Neural progenitor cell (in vitro differentiated cells): ENCODE results near the gene TM9SF4. TPM values are rescaled to one million over a fixed set of nuclear protein-coding genes. Genes with fewer than 3 reads are reported as not detected.
A peak's percentile ranks its signal among the peaks of the same experiment; 100 is the strongest.

Experiments
- DNase-seq: peaks from one replicate; pipeline ENCODE4 v3.0.0-alpha.2; 2016; ENCODE audit warnings: low spot score
- H2AFZ ChIP-seq: fragments of 200-600 bp; sonication (generic); replicated peaks from 2 replicates; pipeline ENCODE4 v1.6.1; 2016; ENCODE audit warnings: antibody characterized with exemption
- H3F3A ChIP-seq: fragments of 200-600 bp; sonication (generic); 2 replicates; pipeline ENCODE4 v1.6.1; 2016; ENCODE audit warnings: antibody characterized with exemption, low read depth
- H3K27ac ChIP-seq: fragments of 200-600 bp; sonication (generic); 2 replicates; pipeline ENCODE4 v1.5.1; 2016; ENCODE audit warnings: mild to moderate bottlenecking
- H3K27me3 ChIP-seq: fragments of 200-600 bp; sonication (generic); 2 replicates; pipeline ENCODE4 v1.6.1; 2016; ENCODE audit warnings: mild to moderate bottlenecking, moderate library complexity
- H3K36me3 ChIP-seq: fragments of 200-600 bp; sonication (generic); 2 replicates; pipeline ENCODE4 v1.5.1; 2016
- H3K4me1 ChIP-seq: fragments of 200-600 bp; sonication (generic); 2 replicates; pipeline ENCODE4 v1.6.1; 2016; ENCODE audit warnings: mixed run types
- H3K4me2 ChIP-seq: fragments of 200-600 bp; sonication (generic); 2 replicates; pipeline ENCODE4 v1.6.1; 2016
- H3K4me3 ChIP-seq: fragments of 200-600 bp; sonication (generic); 2 replicates; pipeline ENCODE4 v1.5.1; 2016
- H3K79me2 ChIP-seq: fragments of 200-600 bp; sonication (generic); 2 replicates; pipeline ENCODE4 v1.6.1; 2016; ENCODE audit warnings: low read depth
- H3K9ac ChIP-seq: fragments of 200-600 bp; sonication (generic); 2 replicates; pipeline ENCODE4 v1.6.1; 2016
- H3K9me3 ChIP-seq: fragments of 200-600 bp; sonication (generic); 2 replicates; pipeline ENCODE4 v1.5.1; 2016; ENCODE audit warnings: low read depth
- H4K20me1 ChIP-seq: fragments of 200-600 bp; sonication (generic); 2 replicates; pipeline ENCODE4 v1.6.1; 2016; ENCODE audit warnings: low read depth
- H3K27ac Mint-ChIP-seq: 3 replicates; pipeline ENCODE4 v1.8.0; 2021; ENCODE audit warnings: mixed read lengths
- H3K27me3 Mint-ChIP-seq: 2 replicates; pipeline ENCODE4 v1.8.0; 2022; ENCODE audit warnings: low read depth, mild to moderate bottlenecking, inconsistent platforms, moderate library complexity, mixed read lengths; ENCODE audit not compliant: insufficient read depth
- H3K36me3 Mint-ChIP-seq: 3 replicates; pipeline ENCODE4 v1.8.0; 2021; ENCODE audit warnings: mixed read lengths
- H3K4me1 Mint-ChIP-seq: 3 replicates; pipeline ENCODE4 v1.8.0; 2021; ENCODE audit warnings: mixed read lengths
- H3K4me3 Mint-ChIP-seq: 3 replicates; pipeline ENCODE4 v1.8.0; 2021; ENCODE audit warnings: mild to moderate bottlenecking, moderate library complexity, mixed read lengths
- H3K9me3 Mint-ChIP-seq: 3 replicates; pipeline ENCODE4 v1.8.0; 2020; ENCODE audit warnings: mixed read lengths
- CTCF ChIP-seq: fragments of 200-600 bp; sonication (generic); IDR thresholded peaks from 2 replicates; pipeline ENCODE4 v1.5.1; 2017; ENCODE audit warnings: antibody characterized with exemption, mild to moderate bottlenecking
- EZH2 ChIP-seq: fragments of 200-600 bp; sonication (generic); IDR thresholded peaks from 2 replicates; pipeline ENCODE4 v1.6.1; 2017; ENCODE audit warnings: antibody characterized with exemption, mild to moderate bottlenecking, moderate library complexity
- EZH2phosphoT487 ChIP-seq: fragments of 200-600 bp; sonication (generic); IDR thresholded peaks from 2 replicates; pipeline ENCODE4 v1.6.1; 2017; ENCODE audit warnings: antibody characterized with exemption
- total RNA-seq: library from RNA; depleted of rRNA; stranded (reverse); fragments of >200 nt; gene quantifications from 2 replicates; pipeline ENCODE4 v1.2.3, GENCODE V29; 2015; ENCODE audit warnings: low replicate concordance

The TM9SF4 gene
- total RNA-seq, 1 donor from 2014 or later = 27.9 TPM

- Histone ChIP-seq H3F3A (peaks cover 6% of the 10 kb centered on the region), H3K9ac (no peak overlapping the region), H2AFZ (peak overlapping the region; percentile 8), H3K9me3 (no peaks in the 10 kb centered on the region), H3K79me2 (no peaks in the 10 kb centered on the region), H4K20me1 (no peaks in the 10 kb centered on the region), H3K27me3 (peaks cover 11% of the 10 kb centered on the region), H3K4me2 (no peak overlapping the region), H3K36me3 (no peaks in the 10 kb centered on the region), H3K4me1 (peaks cover 7% of the 10 kb centered on the region), H3K27ac (no peak overlapping the region), H3K4me3 (no peak overlapping the region)
- peaks cover 17% of the 10 kb centered on the region for H3K4me1 Mint-ChIP-seq
- peaks cover 7% of the 10 kb centered on the region for H3K27me3 Mint-ChIP-seq
- H3K4me3 Mint-ChIP-seq = no peak overlapping the region
- DNase-seq = peak; percentile 92
- no peaks in the 10 kb centered on the region for H3K9me3 Mint-ChIP-seq
- TF ChIP-seq EZH2phosphoT487 (no peak), CTCF (peak; percentile 96)
- H3K27ac Mint-ChIP-seq = no peak overlapping the region
- no peaks in the 10 kb centered on the region for H3K36me3 Mint-ChIP-seq
Measured at GRCh38 chr20:32091888-32092346, 17.6 kb upstream of the TM9SF4 start.

DNA sequence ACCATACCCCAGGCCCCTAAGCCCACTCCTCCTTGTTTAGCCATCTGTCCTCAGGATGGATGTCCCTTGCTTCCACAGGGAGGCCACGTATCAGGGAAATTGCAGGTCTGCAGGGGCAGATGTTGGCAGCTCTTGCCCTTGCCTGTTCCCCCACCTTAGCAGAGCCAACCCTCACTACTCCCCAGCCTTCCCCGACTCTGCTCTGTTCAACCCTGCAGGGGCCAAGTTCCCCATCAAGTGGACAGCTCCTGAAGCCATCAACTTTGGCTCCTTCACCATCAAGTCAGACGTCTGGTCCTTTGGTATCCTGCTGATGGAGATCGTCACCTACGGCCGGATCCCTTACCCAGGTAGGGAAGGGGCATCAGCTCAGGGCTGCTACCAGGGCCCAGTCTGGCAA lies 10.7 kb upstream of the TM9SF4 start:
- Histone ChIP-seq H3K27me3 (peaks cover 34% of the 10 kb centered on the region), H3K4me2 (no peak overlapping the region), H3K9me3 (no peaks in the 10 kb centered on the region), H3K4me1 (no peaks in the 10 kb centered on the region), H3F3A (no peaks in the 10 kb centered on the region), H3K27ac (no peak overlapping the region), H2AFZ (no peak overlapping the region), H4K20me1 (no peaks in the 10 kb centered on the region), H3K4me3 (no peak overlapping the region), H3K9ac (no peak overlapping the region), H3K36me3 (no peaks in the 10 kb centered on the region), H3K79me2 (no peaks in the 10 kb centered on the region)
- Mint-ChIP-seq H3K27ac (peak overlapping the region; percentile 74), H3K27me3 (peaks cover 15% of the 10 kb centered on the region), H3K36me3 (no peaks in the 10 kb centered on the region), H3K9me3 (no peaks in the 10 kb centered on the region), H3K4me1 (no peaks in the 10 kb centered on the region), H3K4me3 (no peak overlapping the region)
- DNase-seq = no peak
- TF ChIP-seq CTCF (no peak), EZH2 (no peak), EZH2phosphoT487 (no peak)

DNA sequence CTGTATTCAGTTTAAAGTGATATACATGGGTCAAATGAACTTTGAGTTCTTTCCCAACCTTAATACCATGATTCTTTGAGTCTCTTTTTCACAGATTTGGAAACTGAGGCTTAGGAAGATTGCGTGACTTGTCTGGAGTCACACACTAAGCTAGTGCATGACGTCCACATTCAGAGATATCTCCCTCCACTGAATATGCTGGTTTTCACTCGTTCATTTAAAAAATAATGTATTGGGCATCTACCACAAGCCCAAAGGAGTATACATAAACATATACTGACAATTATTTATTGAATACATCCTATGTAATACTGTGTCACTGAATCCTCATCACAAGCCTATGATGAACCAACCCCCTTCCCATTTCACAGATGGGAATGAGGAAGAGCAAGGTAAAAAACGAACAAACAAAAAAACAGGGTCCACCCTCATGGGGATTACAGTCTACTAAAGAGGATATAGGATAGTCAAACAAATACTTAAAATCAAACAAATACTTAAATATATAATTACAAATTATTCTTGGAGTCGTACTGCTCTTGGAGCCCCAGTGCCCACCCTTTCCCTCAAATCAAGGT lies 611 bp upstream of the TM9SF4 start:
- Histone ChIP-seq H3K27me3 (peaks cover 24% of the 10 kb centered on the region), H3K79me2 (peaks cover 43% of the 10 kb centered on the region), H4K20me1 (peaks cover 2% of the 10 kb centered on the region), H3K9me3 (no peaks in the 10 kb centered on the region), H3K9ac (no peak overlapping the region), H3F3A (no peaks in the 10 kb centered on the region), H3K27ac (no peak overlapping the region), H3K4me2 (no peak overlapping the region), H3K4me1 (peaks cover 7% of the 10 kb centered on the region), H2AFZ (peak overlapping the region; percentile 100), H3K36me3 (no peaks in the 10 kb centered on the region), H3K4me3 (no peak overlapping the region)
- H3K4me3 Mint-ChIP-seq = peak overlapping the region; percentile 97
- no peak for TF ChIP-seq CTCF
- TF ChIP-seq EZH2 = no peak
- TF ChIP-seq EZH2phosphoT487 = no peak
- peak overlapping the region; percentile 100 for H3K27ac Mint-ChIP-seq
- peaks cover 17% of the 10 kb centered on the region for H3K4me1 Mint-ChIP-seq
- H3K27me3 Mint-ChIP-seq = no peaks in the 10 kb centered on the region
- no peaks in the 10 kb centered on the region for H3K9me3 Mint-ChIP-seq
- peaks cover 4% of the 10 kb centered on the region for H3K36me3 Mint-ChIP-seq
- no peak for DNase-seq
